ENCODE results near the gene COL21A1.

The COL21A1 gene

DNA sequence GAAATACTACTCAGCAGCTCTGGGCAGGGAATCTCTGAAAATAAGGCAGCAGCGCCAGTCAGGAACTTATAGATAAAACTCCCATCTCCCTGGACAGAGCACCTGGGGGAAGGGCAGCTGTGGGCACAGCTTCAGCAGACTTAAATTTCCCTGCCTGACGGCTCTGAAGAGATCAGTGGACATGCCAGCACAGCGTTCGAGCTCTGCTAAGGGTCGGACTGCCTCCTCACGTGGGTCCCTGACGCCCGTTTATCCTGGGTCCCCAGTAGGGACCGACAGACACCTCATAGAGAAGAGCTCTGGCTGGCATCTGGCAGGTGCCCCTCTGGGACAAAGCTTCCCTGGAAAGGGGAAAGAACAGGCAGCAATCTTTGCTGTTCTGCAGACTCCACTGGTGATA is 59.0 kb downstream of the COL21A1 start:
- TF ChIP-seq, protein P1, sequence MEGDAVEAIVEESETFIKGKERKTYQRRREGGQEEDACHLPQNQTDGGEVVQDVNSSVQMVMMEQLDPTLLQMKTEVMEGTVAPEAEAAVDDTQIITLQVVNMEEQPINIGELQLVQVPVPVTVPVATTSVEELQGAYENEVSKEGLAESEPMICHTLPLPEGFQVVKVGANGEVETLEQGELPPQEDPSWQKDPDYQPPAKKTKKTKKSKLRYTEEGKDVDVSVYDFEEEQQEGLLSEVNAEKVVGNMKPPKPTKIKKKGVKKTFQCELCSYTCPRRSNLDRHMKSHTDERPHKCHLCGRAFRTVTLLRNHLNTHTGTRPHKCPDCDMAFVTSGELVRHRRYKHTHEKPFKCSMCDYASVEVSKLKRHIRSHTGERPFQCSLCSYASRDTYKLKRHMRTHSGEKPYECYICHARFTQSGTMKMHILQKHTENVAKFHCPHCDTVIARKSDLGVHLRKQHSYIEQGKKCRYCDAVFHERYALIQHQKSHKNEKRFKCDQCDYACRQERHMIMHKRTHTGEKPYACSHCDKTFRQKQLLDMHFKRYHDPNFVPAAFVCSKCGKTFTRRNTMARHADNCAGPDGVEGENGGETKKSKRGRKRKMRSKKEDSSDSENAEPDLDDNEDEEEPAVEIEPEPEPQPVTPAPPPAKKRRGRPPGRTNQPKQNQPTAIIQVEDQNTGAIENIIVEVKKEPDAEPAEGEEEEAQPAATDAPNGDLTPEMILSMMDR (IDR thresholded peaks at IDR 0.05; ENCODE audit: low read depth, low read length) = no peak
- H3K4me3 ChIP-seq (ENCODE audit: low read depth, low read length) = no peak overlapping the region

DNA sequence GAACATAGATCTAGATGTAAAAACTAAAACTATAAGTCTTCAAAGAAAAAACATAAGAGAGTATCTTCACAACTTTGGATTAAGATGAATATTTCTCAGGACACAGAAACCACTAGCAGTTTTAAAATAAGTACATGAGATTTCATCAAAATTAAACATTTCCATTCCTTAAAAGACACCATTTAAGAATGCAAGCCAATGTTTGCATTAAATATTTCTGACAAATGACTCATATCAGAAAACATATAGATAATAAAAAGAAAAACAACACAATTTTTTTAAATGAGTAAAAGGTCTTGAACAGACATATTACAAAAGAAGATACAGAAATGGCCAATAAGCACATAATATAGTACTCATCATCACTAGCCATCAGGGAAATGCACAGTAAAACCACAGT is 59.7 kb downstream of the COL21A1 start:
- TF ChIP-seq, protein P1 (IDR thresholded peaks at IDR 0.05; ENCODE audit: low read depth, low read length) = no peak
- no peak overlapping the region for H3K4me3 ChIP-seq (ENCODE audit: low read depth, low read length)

DNA sequence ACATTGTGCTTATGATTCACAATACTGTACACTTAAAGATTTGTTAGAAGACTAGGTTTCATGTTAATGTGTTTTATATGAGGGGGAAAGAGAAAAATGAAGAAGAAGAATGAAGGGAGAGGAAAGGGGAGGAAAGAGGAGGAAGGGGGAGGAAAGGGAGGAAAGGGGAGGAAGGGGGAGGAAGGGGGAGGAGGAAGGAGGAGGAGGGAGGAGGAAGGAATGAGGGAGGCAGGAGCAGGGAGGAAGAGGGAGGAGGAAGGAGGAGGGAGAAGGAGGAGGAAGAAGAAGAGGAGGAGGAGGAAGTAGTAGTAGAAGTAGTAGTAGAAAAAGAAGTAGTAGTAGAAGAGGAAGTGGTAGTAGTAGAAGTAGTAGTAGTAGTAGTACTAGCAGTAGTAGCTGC is 70.6 kb downstream of the COL21A1 start:
- no peak overlapping the region for H3K4me3 ChIP-seq (ENCODE audit: low read depth, low read length)
- TF ChIP-seq, protein P1 (IDR thresholded peaks at IDR 0.05; ENCODE audit: low read depth, low read length) = no peak

DNA sequence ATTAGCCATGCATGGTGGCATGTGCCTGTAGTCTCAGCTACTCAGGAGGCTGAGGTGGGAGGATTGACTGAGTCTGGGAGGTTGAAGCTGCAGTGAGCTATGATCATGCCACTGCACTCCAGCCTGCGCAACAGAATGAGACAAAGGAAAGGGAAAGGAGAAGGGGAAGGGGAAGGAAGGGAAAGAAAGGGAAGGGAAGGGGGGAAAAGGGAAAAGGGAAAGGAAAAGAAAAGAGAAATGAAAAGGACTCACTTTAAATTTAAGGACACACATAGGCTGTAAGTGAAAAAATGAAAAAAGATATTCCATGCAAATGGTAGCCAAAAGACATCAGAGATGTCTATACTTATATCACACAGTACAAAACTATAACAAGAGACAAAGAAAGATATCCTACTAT is 74.2 kb downstream of the COL21A1 start:
- TF ChIP-seq, protein P1 (IDR thresholded peaks at IDR 0.05; ENCODE audit: low read depth, low read length) = no peak
- no peak overlapping the region for H3K4me3 ChIP-seq (ENCODE audit: low read depth, low read length)

DNA sequence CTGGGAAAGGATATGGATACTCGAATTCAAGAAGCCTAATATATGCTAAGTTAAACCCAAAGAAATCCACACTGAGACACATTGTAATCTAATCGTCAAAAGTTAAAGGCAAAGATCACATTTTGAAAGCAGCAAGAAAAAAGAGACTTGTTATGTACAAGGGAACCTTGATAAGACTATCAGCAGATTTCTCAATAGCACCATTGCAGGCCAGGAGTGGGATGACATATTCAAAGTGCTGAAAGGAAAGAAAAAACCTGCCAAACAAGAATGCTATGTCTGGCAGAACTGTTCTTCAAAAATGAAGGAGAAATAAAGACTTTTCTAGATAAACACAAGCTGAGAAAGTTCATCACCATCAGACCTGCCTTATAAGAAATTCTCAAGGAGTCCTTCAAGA is 75.2 kb downstream of the COL21A1 start:
- TF ChIP-seq, protein P1 (IDR thresholded peaks at IDR 0.05; ENCODE audit: low read depth, low read length) = no peak

DNA sequence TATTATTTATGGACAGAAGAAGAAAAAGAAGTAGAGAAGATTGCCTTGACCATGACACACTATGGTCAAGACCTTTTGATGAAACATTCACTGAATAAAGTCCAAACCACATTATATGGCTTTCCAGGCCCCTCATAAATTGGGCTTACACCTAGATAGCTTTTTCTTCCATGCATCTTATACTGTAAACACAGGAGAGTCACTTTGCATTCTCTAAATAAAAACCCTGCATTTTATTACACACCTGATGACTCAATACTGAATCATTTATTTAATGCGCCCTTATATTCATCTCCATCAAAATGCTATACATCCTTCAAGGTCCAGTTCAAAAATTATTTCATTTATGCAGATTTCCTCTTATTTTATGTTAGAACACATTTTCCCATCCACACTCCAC is 78.0 kb downstream of the COL21A1 start:
- no peak overlapping the region for H3K4me3 ChIP-seq (ENCODE audit: low read depth, low read length)
- TF ChIP-seq, protein P1 (IDR thresholded peaks at IDR 0.05; ENCODE audit: low read depth, low read length) = no peak

More for the DNA sequence above, 75.2 kb downstream of the COL21A1 start:
- no peak overlapping the region for H3K4me3 ChIP-seq (ENCODE audit: low read depth, low read length)

DNA sequence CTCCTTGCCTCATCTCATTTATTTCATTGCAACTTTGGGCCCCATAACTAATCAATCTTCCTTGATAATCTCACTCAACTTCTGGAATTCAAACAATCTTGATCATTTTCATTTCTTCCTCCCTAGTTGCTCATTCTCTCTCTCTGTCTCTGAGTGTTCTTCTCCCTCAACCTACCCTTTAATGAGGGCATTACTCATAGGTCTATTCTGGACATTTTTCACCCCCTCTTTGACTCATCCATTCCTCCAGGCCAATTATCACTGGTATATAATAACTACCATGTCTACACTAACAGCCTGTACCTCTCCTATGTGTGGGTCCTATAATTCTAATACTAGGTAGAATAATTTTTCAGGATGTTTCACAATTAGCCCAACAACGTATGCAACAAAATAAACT is 78.8 kb downstream of the COL21A1 start:
- TF ChIP-seq, protein P1 (IDR thresholded peaks at IDR 0.05; ENCODE audit: low read depth, low read length) = no peak
- H3K4me3 ChIP-seq (ENCODE audit: low read depth, low read length) = no peak overlapping the region

Measured in WI38 (cell line).